Measurements from ENCODE around the gene KLHL36.

DNA sequence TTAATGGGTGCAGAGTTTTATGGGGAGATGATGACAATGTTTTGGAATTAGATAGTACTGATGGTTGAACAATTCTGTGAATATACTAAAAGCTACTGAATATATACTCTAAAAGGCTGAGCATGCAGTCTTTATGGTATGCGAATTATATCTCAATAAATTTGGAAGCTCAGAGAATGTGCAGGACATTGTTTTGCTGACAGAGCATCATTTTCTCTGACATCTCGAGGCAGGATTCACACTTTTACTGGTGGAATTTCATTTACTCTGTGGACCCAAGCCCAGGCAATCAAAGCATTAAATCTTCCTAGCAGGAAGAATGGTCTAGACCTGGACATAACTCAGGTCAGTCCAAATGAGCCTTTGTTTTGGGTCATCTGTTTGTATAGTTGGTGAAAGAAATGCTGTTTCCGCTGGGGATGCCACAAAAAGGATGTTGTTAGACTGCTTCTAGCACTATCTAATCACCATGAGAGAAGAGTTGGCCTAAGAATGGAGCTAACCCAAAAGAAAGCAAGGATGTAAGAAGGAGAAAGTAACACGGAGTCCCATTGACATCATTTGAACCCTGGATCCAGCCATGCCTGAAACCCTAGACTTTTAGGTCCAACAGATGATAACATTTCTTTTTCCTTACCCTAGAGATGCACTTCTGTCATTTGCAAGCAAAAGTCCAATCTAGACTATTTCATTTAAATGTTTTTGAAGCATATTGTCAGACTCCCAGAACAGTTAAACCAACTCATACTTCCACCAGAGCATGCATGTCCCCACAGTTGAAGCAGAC, 32.7 kb downstream of the KLHL36 start:
- TF ChIP-seq, protein P1, sequence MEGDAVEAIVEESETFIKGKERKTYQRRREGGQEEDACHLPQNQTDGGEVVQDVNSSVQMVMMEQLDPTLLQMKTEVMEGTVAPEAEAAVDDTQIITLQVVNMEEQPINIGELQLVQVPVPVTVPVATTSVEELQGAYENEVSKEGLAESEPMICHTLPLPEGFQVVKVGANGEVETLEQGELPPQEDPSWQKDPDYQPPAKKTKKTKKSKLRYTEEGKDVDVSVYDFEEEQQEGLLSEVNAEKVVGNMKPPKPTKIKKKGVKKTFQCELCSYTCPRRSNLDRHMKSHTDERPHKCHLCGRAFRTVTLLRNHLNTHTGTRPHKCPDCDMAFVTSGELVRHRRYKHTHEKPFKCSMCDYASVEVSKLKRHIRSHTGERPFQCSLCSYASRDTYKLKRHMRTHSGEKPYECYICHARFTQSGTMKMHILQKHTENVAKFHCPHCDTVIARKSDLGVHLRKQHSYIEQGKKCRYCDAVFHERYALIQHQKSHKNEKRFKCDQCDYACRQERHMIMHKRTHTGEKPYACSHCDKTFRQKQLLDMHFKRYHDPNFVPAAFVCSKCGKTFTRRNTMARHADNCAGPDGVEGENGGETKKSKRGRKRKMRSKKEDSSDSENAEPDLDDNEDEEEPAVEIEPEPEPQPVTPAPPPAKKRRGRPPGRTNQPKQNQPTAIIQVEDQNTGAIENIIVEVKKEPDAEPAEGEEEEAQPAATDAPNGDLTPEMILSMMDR (IDR thresholded peaks at IDR 0.05 in 2 of 3, conservative IDR thresholded peaks at IDR 0.05 in 1 of 3; ENCODE audit: borderline replicate concordance in 1 of 3, insufficient read depth in 1 of 3, low read depth in 2 of 3, low read length in 2 of 3), result no peak
- no peak for TF ChIP-seq POLR2A (IDR thresholded peaks at IDR 0.05; ENCODE audit: borderline replicate concordance, extremely low read depth, insufficient read depth, insufficient read length)
